Transverse colon (tissue), 4 donors: ENCODE measurements around the gene NLRC3. TPM values are rescaled to one million over a fixed set of nuclear protein-coding genes. Genes with fewer than 3 reads are reported as not detected.
A peak's percentile ranks its signal among the peaks of the same experiment; 100 is the strongest.

Source experiments
- DNase-seq: peaks from one replicate; pipeline ENCODE4 v3.0.0-alpha.2; 2019
- H3K27ac ChIP-seq, 4 donors: fragments of 200-600 bp; sonication (generic); 2 replicates each; pipeline ENCODE4 v1.5.1; 2016 to 2018; ENCODE audit warnings: inconsistent platforms in 4 of 4
- H3K27me3 ChIP-seq: fragments of 200-600 bp; sonication (generic); 2 replicates; pipeline ENCODE4 v1.5.1; 2017; ENCODE audit warnings: inconsistent platforms
- H3K36me3 ChIP-seq, 4 donors: fragments of 200-600 bp; sonication (generic); 2 replicates each; pipeline ENCODE4 v1.5.1; 2017 to 2019; ENCODE audit warnings: inconsistent platforms in 4 of 4
- H3K4me1 ChIP-seq, 4 donors: fragments of 200-600 bp; sonication (generic); 2 replicates each; pipeline ENCODE4 v1.5.1; 2017 to 2020; ENCODE audit warnings: inconsistent platforms in 4 of 4
- H3K4me3 ChIP-seq, 4 donors: fragments of 200-600 bp; sonication (generic); 1 replicate in 1 of 4; 2 replicates in 3 of 4; pipeline versions ENCODE4 v1.5.1 to v1.6.1; 2017 to 2019; ENCODE audit warnings: inconsistent platforms in 4 of 4
- H3K9me3 ChIP-seq, 2 donors: fragments of 200-600 bp; sonication (generic); 2 replicates each; pipeline ENCODE4 v1.5.1; 2017 to 2019; ENCODE audit warnings: inconsistent platforms in 2 of 2
- CTCF ChIP-seq, 5 experiments: fragments of 200-600 bp in 3 of 5; fragments of 450-650 bp in 2 of 5; sonication (generic) in 3 of 5; IDR thresholded peaks; 1 replicate in 2 of 5; 2 replicates in 3 of 5; pipeline ENCODE4 v1.5.1; 2016 to 2017; ENCODE audit warnings: antibody characterized with exemption in 5 of 5, inconsistent platforms in 3 of 5, mild to moderate bottlenecking in 2 of 5, moderate library complexity in 1 of 5
- EP300 ChIP-seq: sonication (generic); formaldehyde crosslinking; IDR thresholded peaks from one replicate; pipeline ENCODE4 v1.6.1; 2017; ENCODE audit warnings: antibody characterized with exemption, low read depth
- POLR2A ChIP-seq: fragments of 450-650 bp; IDR thresholded peaks from one replicate; pipeline ENCODE4 v1.6.1; 2016; ENCODE audit warnings: antibody characterized with exemption, mild to moderate bottlenecking, moderate library complexity
- POLR2AphosphoS5 ChIP-seq, 3 donors: sonication (generic); formaldehyde crosslinking; IDR thresholded peaks; one replicate each; pipeline ENCODE4 v1.6.1; 2016; ENCODE audit warnings: antibody characterized with exemption in 3 of 3
- WGBS, 2 donors: methylation state at CpG; one replicate each; pipeline ENCODE4 v1.1.5; 2018; ENCODE audit warnings: low coverage in 1 of 2; 5-methylcytosine and 5-hydroxymethylcytosine counted together
- in situ Hi-C, 4 donors: fragments of 200-750 bp; cut with MboI; loops; one replicate each; pipeline versions ENCODE4 v1.15.0 to v1.15.1; 2017; ENCODE audit warnings: low sequenced_read_pairs in 3 of 4, low pct_ligation_motif_present in 1 of 4, low pct_unique_long_range_greater_than_20kb in 1 of 4
- intact Hi-C: fragments of 100-400 bp; cut with DNase I; formaldehyde crosslinking; loops from one replicate; pipeline ENCODE4 v1.15.1; 2023; ENCODE audit warnings: low total_unique reads
- total RNA-seq, 4 donors: library from RNA; depleted of rRNA; stranded (reverse); fragments of >200 nt; gene quantifications; one replicate each; pipeline ENCODE4 v1.1.0, GENCODE V29; 2016

The NLRC3 gene
- total RNA-seq, 4 donors from 2014 or later, result 2.3 to 12.3 (median 5.1) TPM

GRCh38 chr16:3580686-3581085 is 3.5 kb upstream of the NLRC3 start:
- TF ChIP-seq POLR2AphosphoS5 (IDR thresholded peaks at IDR 0.05) (no peak), POLR2A (no peak), EP300 (no peak), CTCF (IDR thresholded peaks at IDR 0.05) (no peak)
- Histone ChIP-seq H3K27me3 (peaks cover 8% of the 10 kb centered on the region), H3K4me3 (no peak overlapping the region), H3K36me3 (no peaks in the 10 kb centered on the region), H3K27ac (no peak overlapping the region), H3K4me1 (no peaks in the 10 kb centered on the region), H3K9me3 (no peaks in the 10 kb centered on the region)
- 74% methylated on average over 8 of the region's 8 CpGs; no CpG with 5 or more reads in 1 of the 2 donors for WGBS, 2 donors
- intact Hi-C loops, result no loop called here
- in situ Hi-C loops, result no loop called here
- DNase-seq, result no peak

- Histone ChIP-seq H3K4me1 (no peaks in the 10 kb centered on the region), H3K36me3 (no peaks in the 10 kb centered on the region), H3K27me3 (peaks cover 8% of the 10 kb centered on the region), H3K27ac (no peak overlapping the region), H3K4me3 (no peak overlapping the region), H3K9me3 (no peaks in the 10 kb centered on the region)
- no peak for DNase-seq
- intact Hi-C loops, result no loop called here
- TF ChIP-seq POLR2AphosphoS5 (IDR thresholded peaks at IDR 0.05), result no peak
- TF ChIP-seq POLR2A, result no peak
- in situ Hi-C loops, result no loop called here
- 81% methylated on average over 11 of the region's 11 CpGs; no CpG with 5 or more reads in 1 of the 2 donors for WGBS, 2 donors
Observed at GRCh38 chr16:3580251-3580651, 3.0 kb upstream of the NLRC3 start.

GRCh38 chr16:3579776-3580175 is 2.6 kb upstream of the NLRC3 start:
- Histone ChIP-seq H3K36me3 (no peaks in the 10 kb centered on the region), H3K9me3 (no peaks in the 10 kb centered on the region), H3K27ac (no peak overlapping the region), H3K4me3 (no peak overlapping the region), H3K27me3 (peaks cover 8% of the 10 kb centered on the region), H3K4me1 (no peaks in the 10 kb centered on the region)
- in situ Hi-C loops, result no loop called here
- 88% methylated on average over 7 of the region's 7 CpGs; no CpG with 5 or more reads in 1 of the 2 donors for WGBS, 2 donors
- TF ChIP-seq CTCF (IDR thresholded peaks at IDR 0.05) (no peak), EP300 (no peak)
- intact Hi-C loops, result no loop called here
- no peak for DNase-seq

GRCh38 chr16:3578610-3579551 is 1.7 kb upstream of the NLRC3 start:
- no peaks in the 10 kb centered on the region for H3K4me1 ChIP-seq
- H3K9me3 ChIP-seq, result no peaks in the 10 kb centered on the region
- peak; percentile 62 for DNase-seq
- 7 to 35% methylated on average over 3 to 10 of the region's 20 CpGs for WGBS, 2 donors
- in situ Hi-C loops, result no loop called here
- no peaks in the 10 kb centered on the region for H3K36me3 ChIP-seq
- peak overlapping the region in 2 of 4 donors; percentile 39 to 49 for H3K27ac ChIP-seq
- H3K4me3 ChIP-seq, result no peak overlapping the region
- H3K27me3 ChIP-seq, result peaks cover 8% of the 10 kb centered on the region
- intact Hi-C loops, result no loop called here
- no peak for TF ChIP-seq CTCF (IDR thresholded peaks at IDR 0.05)
- no peak for TF ChIP-seq POLR2A
- no peak for TF ChIP-seq EP300
- no peak for TF ChIP-seq POLR2AphosphoS5 (IDR thresholded peaks at IDR 0.05)
